H1 (cell line): ENCODE data around the gene TSHZ2. TPM values are rescaled to one million over a fixed set of nuclear protein-coding genes. Genes with fewer than 3 reads are reported as not detected.

Experiments
- CTCF ChIA-PET: fragments of 300-600 bp; sonication (Branson Sonifier 250); formaldehyde crosslinking; loops from one replicate; lab custom pipeline; 2021; ENCODE audit not compliant: partially characterized antibody; lab: Charles Lee
- POLR2A ChIA-PET: fragments of 300-600 bp; sonication (Branson Sonifier 250); formaldehyde crosslinking; loops from one replicate; lab custom pipeline; 2021; ENCODE audit warnings: inconsistent platforms; ENCODE audit not compliant: partially characterized antibody; lab: Charles Lee
- DNase-seq, 2 experiments: peaks; one replicate each; pipeline versions ENCODE4 v3.0.0 to v3.0.0-alpha.2; 2010 to 2022; ENCODE audit warnings: low spot score in 2 of 2, low read depth in 1 of 2, mixed read lengths in 1 of 2
- FAIRE-seq: peaks from 2 replicates; lab custom pipeline; 2011; peaks lifted over from hg19 to GRCh38; lab: Jason Lieb, UNC
- H2AFZ ChIP-seq: 2 replicates; pipeline ENCODE4 v1.8.1; 2012; ENCODE audit warnings: low read length, inconsistent platforms
- H2AK5ac ChIP-seq: 2 replicates; pipeline ENCODE4 v1.6.1; 2013; ENCODE audit warnings: low read depth, low read length
- H2BK120ac ChIP-seq: replicated peaks from 2 replicates; pipeline ENCODE3; 2013; ENCODE audit warnings: low read depth, low read length, inconsistent platforms
- H2BK12ac ChIP-seq: 2 replicates; pipeline ENCODE4 v1.6.1; 2013; ENCODE audit warnings: low read depth, low read length
- H2BK15ac ChIP-seq: 2 replicates; pipeline ENCODE4 v1.6.1; 2013; ENCODE audit warnings: low read length
- H2BK20ac ChIP-seq: 2 replicates; pipeline ENCODE4 v1.6.1; 2013; ENCODE audit warnings: low read length
- H2BK5ac ChIP-seq: 2 replicates; pipeline ENCODE4 v1.6.1; 2013; ENCODE audit warnings: low read depth, low read length
- H3K14ac ChIP-seq: 2 replicates; pipeline ENCODE4 v1.6.1; 2013; ENCODE audit warnings: inconsistent platforms; ENCODE audit not compliant: insufficient read length
- H3K18ac ChIP-seq: 2 replicates; pipeline ENCODE4 v1.6.1; 2013; ENCODE audit warnings: low read length; ENCODE audit errors: extremely low read depth
- H3K23ac ChIP-seq: 2 replicates; pipeline ENCODE4 v1.6.1; 2013; ENCODE audit warnings: inconsistent platforms; ENCODE audit not compliant: insufficient read length
- H3K23me2 ChIP-seq: 2 replicates; pipeline ENCODE4 v1.6.1; 2013; ENCODE audit warnings: low read depth, low read length
- H3K27ac ChIP-seq: 2 replicates; pipeline ENCODE4 v1.6.1; 2011; ENCODE audit warnings: low read depth, low read length, inconsistent platforms
- H3K27me3 ChIP-seq, 4 experiments: replicated peaks in 1 of 4; 1 replicate in 1 of 4; 2 replicates in 3 of 4; pipeline versions ENCODE4 v1.6.1 to v1.8.1; 2011 to 2013; ENCODE audit warnings: low read length in 3 of 4, mild to moderate bottlenecking in 3 of 4, inconsistent platforms in 2 of 4, mixed read lengths in 2 of 4, moderate library complexity in 1 of 4; ENCODE audit not compliant: control insufficient read depth in 3 of 4, insufficient read depth in 3 of 4; ENCODE audit errors: extremely low read depth in 1 of 4
- H3K36me3 ChIP-seq, 4 experiments: 2 replicates each; pipeline versions ENCODE4 v1.6.1 to v1.8.1; 2011 to 2013; ENCODE audit warnings: mild to moderate bottlenecking in 4 of 4, low read length in 3 of 4, moderate library complexity in 2 of 4, control low read depth in 1 of 4, inconsistent platforms in 1 of 4; ENCODE audit not compliant: insufficient read depth in 4 of 4, control insufficient read depth in 2 of 4
- H3K4ac ChIP-seq: replicated peaks from 2 replicates; pipeline ENCODE3; 2013; ENCODE audit warnings: low read length, low read depth, mixed read lengths, inconsistent platforms; ENCODE audit not compliant: insufficient read length
- H3K4me1 ChIP-seq, 4 experiments: replicated peaks in 1 of 4; 1 replicate in 1 of 4; 2 replicates in 3 of 4; pipeline versions ENCODE4 v1.6.1 to v1.8.1; 2011 to 2013; ENCODE audit warnings: low read length in 3 of 4, inconsistent platforms in 2 of 4, mixed read lengths in 1 of 4; ENCODE audit not compliant: insufficient read depth in 4 of 4, control insufficient read depth in 3 of 4
- H3K4me2 ChIP-seq, 2 experiments: 2 replicates each; pipeline versions ENCODE4 v1.6.1 to v1.8.1; 2011 to 2013; ENCODE audit warnings: low read depth in 2 of 2, low read length in 2 of 2, control low read depth in 1 of 2, inconsistent platforms in 1 of 2, mild to moderate bottlenecking in 1 of 2; ENCODE audit not compliant: insufficient read depth in 1 of 2
- H3K4me3 ChIP-seq, 4 experiments: fragments of 200-600, 300-600 bp in 1 of 4; sonication (generic), shearing (Covaris generic), sonication (Bioruptor Twin) in 1 of 4; 2 replicates each; pipeline versions ENCODE4 v1.5.1 to v1.8.1; 2011 to 2016; ENCODE audit warnings: low read length in 4 of 4, low read depth in 3 of 4, control low read depth in 2 of 4, inconsistent platforms in 2 of 4, mild to moderate bottlenecking in 2 of 4, mixed read lengths in 1 of 4, moderate library complexity in 1 of 4; ENCODE audit not compliant: insufficient read depth in 2 of 4; ENCODE audit errors: extremely low read depth in 1 of 4
- H3K56ac ChIP-seq: replicated peaks from 2 replicates; pipeline ENCODE3; 2013; ENCODE audit warnings: low read depth, mild to moderate bottlenecking, mixed read lengths, low read length, inconsistent platforms; ENCODE audit not compliant: insufficient read length
- H3K79me1 ChIP-seq: 2 replicates; pipeline ENCODE4 v1.6.1; 2013; ENCODE audit warnings: low read depth, low read length, control low read depth
- H3K79me2 ChIP-seq, 2 experiments: 2 replicates each; pipeline versions ENCODE4 v1.6.1 to v1.8.1; 2012 to 2013; ENCODE audit warnings: low read length in 2 of 2, mild to moderate bottlenecking in 2 of 2, inconsistent platforms in 1 of 2; ENCODE audit not compliant: insufficient read depth in 2 of 2, control insufficient read depth in 1 of 2
- H3K9ac ChIP-seq, 4 experiments: replicated peaks in 1 of 4; 1 replicate in 1 of 4; 2 replicates in 3 of 4; pipeline versions ENCODE4 v1.6.1 to v1.8.1; 2011 to 2013; ENCODE audit warnings: low read depth in 3 of 4, low read length in 3 of 4, control low read depth in 2 of 4, mild to moderate bottlenecking in 2 of 4, moderate library complexity in 2 of 4, inconsistent platforms in 1 of 4; ENCODE audit errors: extremely low read depth in 1 of 4
- H3K9me3 ChIP-seq, 2 experiments: 2 replicates each; pipeline versions ENCODE4 v1.6.1 to v1.8.1; 2012 to 2013; ENCODE audit warnings: mild to moderate bottlenecking in 2 of 2, moderate library complexity in 2 of 2, control low read depth in 1 of 2, inconsistent platforms in 1 of 2, low read depth in 1 of 2, low read length in 1 of 2, mixed read lengths in 1 of 2; ENCODE audit not compliant: insufficient read depth in 2 of 2
- H4K20me1 ChIP-seq, 2 experiments: replicated peaks in 1 of 2; 2 replicates each; pipeline versions ENCODE3 to v1.8.1; 2011 to 2013; ENCODE audit warnings: inconsistent platforms in 2 of 2, low read length in 2 of 2, mild to moderate bottlenecking in 1 of 2; ENCODE audit not compliant: insufficient read depth in 2 of 2, control insufficient read depth in 1 of 2
- H4K5ac ChIP-seq: 2 replicates; pipeline ENCODE4 v1.6.1; 2013; ENCODE audit warnings: low read length, low read depth, mixed read lengths, inconsistent platforms; ENCODE audit not compliant: insufficient read length
- H4K8ac ChIP-seq: 2 replicates; pipeline ENCODE4 v1.8.0; 2013; ENCODE audit warnings: mild to moderate bottlenecking, moderate library complexity, low read length, inconsistent platforms; ENCODE audit not compliant: insufficient read depth; ENCODE audit errors: extremely low read depth
- H4K91ac ChIP-seq: replicated peaks from 2 replicates; pipeline ENCODE3; 2013; ENCODE audit warnings: low read length, mixed read lengths, inconsistent platforms; ENCODE audit not compliant: insufficient read length
- ASH2L ChIP-seq: fragments of 200-600, 300-600 bp; sonication (generic); IDR thresholded peaks from one replicate; pipeline ENCODE4 v1.7.1; 2017; ENCODE audit warnings: low read length
- BACH1 ChIP-seq: IDR thresholded peaks from 2 replicates; pipeline ENCODE4 v1.6.1; 2012; ENCODE audit warnings: low read length, improper control_type of control experiment
- CBX5 ChIP-seq: fragments of 300-800, 300-1000 bp; sonication (generic); IDR thresholded peaks from 2 replicates; pipeline ENCODE4 v1.7.1; 2016; ENCODE audit warnings: antibody characterized with exemption, low read length, low read depth
- CEBPB ChIP-seq: IDR thresholded peaks from 2 replicates; pipeline ENCODE4 v1.6.1; 2012; ENCODE audit warnings: low read depth, low read length
- GTF2F1 ChIP-seq: IDR thresholded peaks from 2 replicates; pipeline ENCODE4 v1.6.1; 2012; ENCODE audit warnings: low read depth, low read length, improper control_type of control experiment, borderline replicate concordance
- KDM4A ChIP-seq: IDR thresholded peaks from one replicate; pipeline ENCODE4 v1.7.1; 2012; ENCODE audit warnings: low read depth, mild to moderate bottlenecking, moderate library complexity, low read length, inconsistent platforms; ENCODE audit not compliant: severe bottlenecking
- MAX ChIP-seq: IDR thresholded peaks from 2 replicates; pipeline ENCODE4 v1.6.1; 2012; ENCODE audit warnings: inconsistent platforms
- RBBP5 ChIP-seq: IDR thresholded peaks from 2 replicates; pipeline ENCODE4 v1.7.1; 2012; ENCODE audit warnings: low read depth, mild to moderate bottlenecking, inconsistent platforms, low read length, moderate library complexity, borderline replicate concordance
- RFX5 ChIP-seq: IDR thresholded peaks from 2 replicates; pipeline ENCODE4 v1.6.1; 2011; ENCODE audit warnings: low read depth, low read length, improper control_type of control experiment, borderline replicate concordance
- SP2 ChIP-seq: IDR thresholded peaks from 2 replicates; pipeline ENCODE4 v1.6.1; 2012; ENCODE audit warnings: mild to moderate bottlenecking, low read length, inconsistent platforms
- SP4 ChIP-seq: IDR thresholded peaks from 2 replicates; pipeline ENCODE4 v1.6.1; 2012; ENCODE audit warnings: low read length, inconsistent platforms
- SRF ChIP-seq: IDR thresholded peaks from 2 replicates; pipeline ENCODE4 v1.6.1; 2011; ENCODE audit warnings: mild to moderate bottlenecking, low read depth, low read length, moderate library complexity
- SUZ12 ChIP-seq: fragments of 200-600 bp; sonication (generic); IDR thresholded peaks from 2 replicates; pipeline ENCODE4 v1.6.1; 2012; ENCODE audit warnings: mild to moderate bottlenecking, inconsistent platforms, low read length, moderate library complexity, mixed read lengths
- TEAD4 ChIP-seq: IDR thresholded peaks from 2 replicates; pipeline ENCODE4 v1.6.1; 2012; ENCODE audit warnings: low read depth, low read length, inconsistent platforms, mixed read lengths
- WGBS, 2 experiments: shearing (Covaris generic) in 1 of 2; methylation state at CpG; one replicate each; pipeline versions ENCODE4 v1.1.6 to v1.1.7; 2013 to 2015; ENCODE audit warnings: low lambda C conversion rate in 2 of 2, mixed read lengths in 2 of 2, inconsistent platforms in 1 of 2, low coverage in 1 of 2, missing lambda C conversion rate in 1 of 2; ENCODE audit not compliant: insufficient replicate concordance in 2 of 2, insufficient coverage in 1 of 2, insufficient read length in 1 of 2; ENCODE audit errors: extremely low coverage in 1 of 2, missing lambda C conversion rate in 1 of 2; 5-methylcytosine and 5-hydroxymethylcytosine counted together
- polyA plus RNA-seq, 7 experiments: library from polyadenylated mRNA; depleted of rRNA in 3 of 7; stranded (reverse) in 5 of 7; unstranded in 2 of 7; fragments of >200 nt in 5 of 7; fragments of 200-250 nt in 2 of 7; gene quantifications; 1 replicate in 5 of 7; 2 replicates in 1 of 7; 4 replicates in 1 of 7; pipeline versions ENCODE4 v1.2.1 to v1.2.3, GENCODE V29; 2011 to 2013; ENCODE audit warnings: missing spikeins in 2 of 7, mixed read lengths in 2 of 7
- total RNA-seq: library from RNA; stranded (reverse); fragmentation: NEBNext Ultra II Directional; extraction: Animal tissue kit (Norgen Biotek cat#: 25700); gene quantifications from 2 replicates; pipeline ENCODE4 v1.2.1, GENCODE V29; 2021
- TF ChIP-seq, protein P1 (sequence below): IDR thresholded peaks from 2 replicates; pipeline ENCODE4 v1.6.1; 2012; ENCODE audit warnings: inconsistent platforms

TSHZ2 gene
- total and polyA plus RNA-seq, 2 of the 8 experiments (the other 6 are each of a cell fraction or from before 2014, with no cell fraction given), result 0.14 to 0.30 TPM

DNA sequence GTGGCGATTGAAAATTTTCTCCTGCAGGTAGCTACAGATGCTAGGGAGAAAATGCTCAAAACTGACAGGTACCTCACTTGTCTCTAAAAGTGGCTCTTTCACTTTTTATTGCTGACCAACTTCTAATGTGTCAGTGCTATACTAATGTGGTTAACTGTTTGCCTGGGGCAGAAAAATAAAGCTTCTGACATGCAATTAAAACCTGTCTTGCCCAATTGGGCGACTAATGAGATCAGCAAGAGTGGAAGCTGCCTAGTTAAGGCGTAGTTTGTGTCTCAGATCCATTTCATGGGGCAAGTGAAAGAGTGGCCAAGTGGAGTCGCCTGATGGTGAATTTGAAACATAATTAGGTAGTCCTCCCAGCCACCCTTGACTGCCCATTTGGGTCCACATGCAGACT is 193.3 kb downstream of the TSHZ2 start:
- Histone ChIP-seq H2BK20ac (no peak overlapping the region), H3K23me2 (no peaks in the 10 kb centered on the region), H4K8ac (no peak overlapping the region), H3K4me3 (no peak overlapping the region), H4K20me1 (no peaks in the 10 kb centered on the region), H2BK120ac (no peak overlapping the region), H2AFZ (no peak overlapping the region), H3K36me3 (no peaks in the 10 kb centered on the region), H3K9me3 (no peaks in the 10 kb centered on the region), H2BK5ac (no peak overlapping the region), H2BK12ac (no peak overlapping the region), H3K4ac (no peak overlapping the region), H3K4me1 (peaks cover 0 to 3% (median under 1%) of the 10 kb centered on the region in 4 experiments; a peak in 3 of 7 replicates), H3K18ac (no peak overlapping the region), H3K9ac (no peak overlapping the region), H3K27me3 (no peaks in the 10 kb centered on the region), H2BK15ac (no peak overlapping the region), H4K91ac (no peak overlapping the region), H3K27ac (no peak overlapping the region), H3K56ac (no peak overlapping the region), H3K79me2 (no peaks in the 10 kb centered on the region), H4K5ac (no peak overlapping the region), H3K14ac (no peak overlapping the region), H3K23ac (no peak overlapping the region), H3K4me2 (no peak overlapping the region), H3K79me1 (no peaks in the 10 kb centered on the region), H2AK5ac (no peak overlapping the region)
- POLR2A ChIA-PET, result no interaction called here
- DNase-seq (no peak), FAIRE-seq (no peak)
- CTCF ChIA-PET, result interaction anchor here (0.6 to 1.2 kb wide), 3 partner anchors 9 to 486 kb away, joined by 3 to 6 read pairs (median 3); no protein-coding TSS in a partner anchor
- WGBS, 2 experiments, result 96% methylated on average over 4 of the region's 4 CpGs; no CpG with 5 or more reads in 1 of the 2 experiments
- TF ChIP-seq SP2, result no peak
- TF ChIP-seq ASH2L, result no peak
- no peak for TF ChIP-seq RFX5
- no peak for TF ChIP-seq RBBP5
- TF ChIP-seq BACH1, result no peak
- TF ChIP-seq SUZ12, result no peak
- no peak for TF ChIP-seq SRF
- no peak for TF ChIP-seq GTF2F1
- no peak for TF ChIP-seq CBX5
- TF ChIP-seq MAX, result no peak
- TF ChIP-seq, protein P1, sequence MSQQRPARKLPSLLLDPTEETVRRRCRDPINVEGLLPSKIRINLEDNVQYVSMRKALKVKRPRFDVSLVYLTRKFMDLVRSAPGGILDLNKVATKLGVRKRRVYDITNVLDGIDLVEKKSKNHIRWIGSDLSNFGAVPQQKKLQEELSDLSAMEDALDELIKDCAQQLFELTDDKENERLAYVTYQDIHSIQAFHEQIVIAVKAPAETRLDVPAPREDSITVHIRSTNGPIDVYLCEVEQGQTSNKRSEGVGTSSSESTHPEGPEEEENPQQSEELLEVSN, result no peak
- TF ChIP-seq CEBPB, result no peak
- no peak for TF ChIP-seq TEAD4
- no peak for TF ChIP-seq KDM4A
- no peak for TF ChIP-seq SP4
